Anterior cingulate cortex (tissue), 58 donors: Measurements from ENCODE around the gene TMPRSS3.

ENCODE experiments used
- DNase-seq, 58 donors: peaks; one replicate each; lab custom pipeline; 2025; lab: John Stamatoyannopoulos, UW

TMPRSS3 gene

GRCh38 chr21:42429856-42430255 lies 34.0 kb upstream of the TMPRSS3 start:
- no peak for DNase-seq

- DNase-seq = no peak
Observed at GRCh38 chr21:42429021-42429420, 33.2 kb upstream of the TMPRSS3 start.

- DNase-seq = no peak
Observed at GRCh38 chr21:42427809-42428419, 32.1 kb upstream of the TMPRSS3 start.

GRCh38 chr21:42426876-42427480 lies 31.1 kb upstream of the TMPRSS3 start:
- DNase-seq = no peak

DNA sequence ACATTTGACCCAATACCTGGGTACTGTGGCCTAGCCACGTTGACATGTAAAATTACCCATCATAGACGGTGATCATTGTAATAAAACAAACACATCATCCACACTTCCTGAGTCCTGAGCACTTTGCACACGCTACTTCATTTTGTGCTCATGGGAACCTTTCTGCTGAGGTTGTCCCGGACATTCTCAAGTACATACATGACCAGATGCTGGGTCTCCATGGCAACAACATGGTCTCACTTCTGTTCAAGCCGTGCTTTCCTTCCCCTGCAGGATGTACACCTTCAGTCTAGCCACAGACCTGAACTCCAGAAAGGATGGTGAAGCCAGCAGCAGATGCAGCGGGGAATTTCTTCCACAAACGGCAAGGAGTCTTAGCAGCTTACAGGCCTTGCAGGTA lies 30.6 kb upstream of the TMPRSS3 start:
- no peak for DNase-seq

DNA sequence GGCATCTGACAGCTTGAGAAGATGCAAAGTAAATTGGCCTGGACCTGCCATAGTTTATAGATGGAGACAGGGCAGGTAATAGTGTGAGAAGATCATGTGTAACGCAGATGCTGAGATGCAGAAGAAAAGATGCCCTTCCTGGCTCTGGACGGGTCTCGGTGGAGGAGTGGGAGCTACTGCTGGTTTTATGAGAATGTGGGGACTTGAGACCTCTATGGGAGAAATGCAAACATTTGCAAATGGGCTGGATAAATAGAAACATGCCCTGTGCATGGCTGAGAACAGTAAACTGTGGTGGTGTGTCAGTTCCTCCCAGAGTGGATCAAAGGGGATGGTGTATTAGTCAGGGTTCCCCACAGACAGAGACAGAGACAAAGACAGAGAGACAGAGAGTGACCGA lies 29.7 kb upstream of the TMPRSS3 start:
- DNase-seq = no peak

DNA sequence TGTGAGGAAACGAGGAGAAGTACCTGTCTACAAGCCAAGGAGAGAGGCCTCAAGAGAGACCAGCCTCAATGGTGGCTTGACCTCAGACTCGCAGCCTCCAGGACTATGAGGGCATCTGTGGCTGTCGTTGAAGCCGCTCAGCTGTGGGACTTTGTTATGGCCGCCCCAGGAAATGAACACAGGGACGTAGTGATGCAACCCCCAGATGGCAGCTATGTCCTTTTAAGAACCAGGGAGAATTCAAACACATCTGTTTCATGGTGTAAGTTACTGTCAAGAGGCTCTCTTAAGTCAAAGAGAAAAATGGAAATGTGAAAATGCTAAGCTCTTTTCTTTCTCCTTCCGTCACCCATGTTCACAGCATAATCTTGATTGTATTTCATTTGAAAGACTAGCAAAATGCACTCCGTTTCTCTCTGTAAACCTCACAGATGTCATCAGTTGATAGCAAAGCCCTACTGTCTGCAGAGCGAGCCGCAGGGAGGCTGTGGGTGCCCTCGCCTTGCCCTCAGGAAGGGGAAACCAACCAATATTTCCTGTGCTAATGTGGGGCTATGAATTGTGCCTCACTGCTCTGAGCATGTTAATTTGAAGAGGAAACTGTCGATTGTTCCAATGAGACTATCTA lies 29.2 kb upstream of the TMPRSS3 start:
- no peak for DNase-seq

GRCh38 chr21:42423685-42424084 lies 27.8 kb upstream of the TMPRSS3 start:
- DNase-seq = no peak

DNA sequence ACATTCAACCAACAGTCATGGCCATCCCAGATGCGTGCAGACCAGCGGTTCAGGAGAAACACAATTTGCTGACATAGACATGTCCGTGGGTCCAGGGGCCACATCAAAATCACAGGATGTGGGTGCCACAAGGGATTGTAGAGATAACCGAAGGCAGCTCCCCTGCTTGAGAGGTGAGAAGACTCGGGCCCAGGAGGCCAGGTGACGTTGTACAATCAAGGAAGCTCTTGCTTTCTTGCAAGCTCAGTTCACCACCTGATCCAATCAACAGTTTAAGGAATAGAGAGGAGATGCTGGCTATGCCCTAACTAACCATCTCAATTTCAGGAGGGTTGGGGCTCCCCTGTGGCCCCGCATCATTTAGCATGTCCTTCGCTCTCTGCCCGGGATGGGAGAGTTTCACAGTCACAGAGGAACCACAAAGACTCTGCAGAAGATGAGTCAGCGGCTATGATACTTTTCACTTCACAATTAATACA lies 27.4 kb upstream of the TMPRSS3 start:
- DNase-seq = no peak

DNA sequence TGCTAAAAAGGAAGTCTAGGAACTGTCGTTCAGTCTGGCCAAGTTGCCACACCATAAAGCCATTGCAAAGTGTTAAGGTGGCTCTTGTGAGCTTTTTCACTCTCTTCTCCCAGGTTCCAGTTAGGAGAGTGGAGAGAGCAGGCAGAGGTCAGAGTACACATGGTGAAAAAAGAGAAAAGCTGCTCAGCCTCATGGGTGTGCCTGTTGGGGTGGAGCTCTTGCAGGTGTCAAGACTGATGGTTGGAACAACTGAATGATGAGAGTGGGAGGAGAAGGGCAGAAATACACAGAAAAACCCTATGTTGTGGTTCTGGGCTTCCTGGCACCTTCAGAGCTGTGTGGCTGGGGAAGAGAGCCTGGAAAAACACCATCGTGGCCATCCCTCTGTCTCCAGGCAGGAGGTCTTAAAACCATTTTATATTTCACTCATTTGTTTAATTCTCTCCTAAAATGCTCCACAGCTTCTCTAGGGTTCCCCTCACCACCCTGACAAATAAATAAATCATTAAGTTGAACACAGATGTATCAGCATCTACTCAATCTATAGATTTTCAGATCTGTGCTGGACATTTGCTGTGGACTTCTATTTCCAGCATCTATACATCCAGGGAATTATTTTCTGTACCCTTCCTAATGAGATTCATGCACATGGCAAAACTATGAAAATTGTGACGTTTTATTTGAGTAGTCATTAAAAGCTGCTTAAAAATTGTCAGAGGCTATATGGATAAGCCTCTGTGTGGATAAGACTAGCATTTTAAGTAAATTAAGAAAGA lies 25.4 kb upstream of the TMPRSS3 start:
- no peak for DNase-seq

GRCh38 chr21:42419845-42420244 lies 24.0 kb upstream of the TMPRSS3 start:
- no peak for DNase-seq

GRCh38 chr21:42418886-42419285 lies 23.0 kb upstream of the TMPRSS3 start:
- DNase-seq = no peak

- DNase-seq = no peak
Observed at GRCh38 chr21:42417533-42417932, 21.7 kb upstream of the TMPRSS3 start.

- DNase-seq = peak in 11 of 58 donors; percentile 1 to 32 (median 16)
Observed at GRCh38 chr21:42414928-42415769, 19.3 kb upstream of the TMPRSS3 start.

DNA sequence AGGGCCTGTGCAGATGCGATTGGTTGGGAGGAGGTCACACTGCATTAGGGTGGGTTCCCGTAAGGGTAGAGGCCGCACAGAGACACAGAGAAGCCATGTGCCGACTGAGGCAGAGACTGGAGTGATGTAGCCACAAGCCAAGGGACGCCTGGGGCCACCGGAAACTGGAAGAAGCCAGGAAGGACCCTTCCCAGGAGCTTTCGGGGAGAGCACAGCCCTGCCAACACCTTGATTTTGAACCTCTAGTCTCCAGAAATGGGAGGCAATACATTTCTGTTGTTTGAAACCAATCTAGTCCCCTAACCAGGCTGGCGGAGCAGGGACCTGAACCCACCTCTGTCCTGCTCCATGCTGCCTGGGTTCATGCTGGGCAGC lies 18.7 kb upstream of the TMPRSS3 start:
- no peak for DNase-seq

- DNase-seq = no peak
Observed at GRCh38 chr21:42414066-42414465, 18.2 kb upstream of the TMPRSS3 start.

GRCh38 chr21:42413500-42413899 lies 17.6 kb upstream of the TMPRSS3 start:
- peak in 1 of 58 donors; percentile 14 for DNase-seq

DNA sequence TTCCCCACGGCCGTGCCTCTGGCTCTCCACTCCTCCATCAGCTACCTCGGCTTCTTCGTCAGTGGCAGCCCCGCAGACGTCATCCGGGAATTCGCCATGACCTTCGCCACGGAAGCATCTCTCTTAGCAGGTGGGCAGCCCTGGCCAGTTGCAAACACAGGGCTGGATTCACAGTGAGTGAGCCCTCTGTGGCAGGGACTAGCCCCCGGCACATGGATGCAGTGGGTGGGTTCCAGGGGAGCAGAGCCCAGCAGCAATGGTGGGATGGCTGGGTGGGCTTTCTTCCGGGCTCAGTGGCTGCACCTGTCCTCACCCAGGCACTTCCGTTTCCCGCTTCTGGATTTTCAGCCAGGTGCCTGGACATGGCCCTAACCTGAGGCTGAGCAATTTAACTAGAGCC lies 17.2 kb upstream of the TMPRSS3 start:
- no peak for DNase-seq

GRCh38 chr21:42412636-42412933 lies 16.7 kb upstream of the TMPRSS3 start:
- no peak for DNase-seq

DNA sequence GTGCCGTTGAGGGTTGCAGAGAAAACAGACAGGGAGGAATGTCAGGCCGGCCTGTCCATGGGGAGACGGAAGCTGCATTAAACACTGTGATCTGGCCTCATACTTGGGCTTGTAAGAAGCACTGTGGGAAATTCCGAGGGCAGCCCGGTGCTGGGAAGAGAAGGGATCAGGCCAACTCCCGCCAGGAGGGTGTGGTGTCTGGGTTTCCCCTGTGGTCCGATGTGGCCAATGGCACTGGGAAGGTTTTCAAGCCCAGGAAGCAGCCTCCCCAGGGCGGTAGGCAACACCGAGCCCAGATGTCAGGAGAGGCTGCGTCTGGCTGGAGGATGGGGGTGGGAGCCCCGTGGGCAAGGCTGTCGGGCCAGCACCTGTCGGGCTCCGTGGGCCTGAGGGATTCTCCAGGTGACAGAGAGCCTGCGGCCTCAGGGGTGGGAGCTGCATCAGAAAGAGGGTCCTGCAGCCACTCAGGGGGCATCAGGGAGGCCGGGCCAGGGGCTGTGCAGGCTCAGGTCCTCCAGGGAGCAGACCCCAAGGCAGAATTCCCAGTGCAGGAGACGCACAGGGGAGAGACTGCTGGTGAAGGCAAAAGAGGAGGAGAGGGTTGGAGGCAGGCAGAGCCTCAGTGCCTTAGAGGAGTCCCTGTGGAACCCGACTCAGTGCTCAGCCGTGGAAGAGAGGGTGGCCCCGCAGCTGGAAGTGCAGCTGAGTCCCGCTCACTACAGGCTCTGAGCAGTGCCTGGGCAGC lies 16.2 kb upstream of the TMPRSS3 start:
- DNase-seq = no peak
